NB4 (cell line): Measurements from ENCODE around the gene TNK2.

Source experiments
- CTCF ChIP-seq: IDR thresholded peaks from one replicate; pipeline ENCODE4 v1.5.1; 2012; ENCODE audit warnings: low read depth, low read length
- MYC ChIP-seq: IDR thresholded peaks from 2 replicates; pipeline ENCODE4 v1.6.1; 2011; ENCODE audit warnings: low read depth, low read length
- POLR2A ChIP-seq: IDR thresholded peaks from 2 replicates; pipeline ENCODE4 v1.6.1; 2011; ENCODE audit warnings: mild to moderate bottlenecking; ENCODE audit not compliant: insufficient read length; ENCODE audit errors: extremely low read depth

GRCh38 chr3:195931582-195932273 is 23.4 kb upstream of the TNK2 start:
- TF ChIP-seq POLR2A (no peak), CTCF (no peak), MYC (no peak)
